Dermis microvascular lymphatic vessel endothelial cell (primary cell): ENCODE data around the gene HMGCL. TPM values are rescaled to one million over a fixed set of nuclear protein-coding genes. Genes with fewer than 3 reads are reported as not detected.
A peak's percentile ranks its signal among the peaks of the same experiment; 100 is the strongest.

ENCODE experiments used
- DNase-seq, 2 donors: peaks; one replicate each; pipeline versions ENCODE4 v3.0.0 to v3.0.0-alpha.2; 2010; ENCODE audit warnings: low read depth in 2 of 2
- total RNA-seq: library from RNA; depleted of rRNA; stranded (reverse); fragments of >200 nt; gene quantifications from 2 replicates; pipeline ENCODE4 v1.2.1, GENCODE V29; 2014

Gene HMGCL
- total RNA-seq, 1 donor from 2014 or later: 37.7 TPM

- peak; percentile 64 to 87 for DNase-seq
Measured at GRCh38 chr1:23777979-23778814, 47.0 kb downstream of the HMGCL start, which contains the start of gene PITHD1. Gene PITHD1, plus strand, starts transcription at chr1:23778418. Its CDS starts 98 bp downstream, at chr1:23778516.

- no peak for DNase-seq
Measured at GRCh38 chr1:23776217-23776616, 49.0 kb downstream of the HMGCL start.

- DNase-seq: no peak
Measured at GRCh38 chr1:23774174-23774880, 50.9 kb downstream of the HMGCL start.

- no peak for DNase-seq
Measured at GRCh38 chr1:23772854-23773242, 52.4 kb downstream of the HMGCL start.

GRCh38 chr1:23772049-23772853 is 53.0 kb downstream of the HMGCL start:
- peak; percentile 60 to 83 for DNase-seq

- no peak for DNase-seq
Measured at GRCh38 chr1:23768733-23769132, 56.5 kb downstream of the HMGCL start.

- no peak for DNase-seq
Measured at GRCh38 chr1:23763041-23763577, 62.1 kb downstream of the HMGCL start.

- no peak for DNase-seq
Measured at GRCh38 chr1:23759277-23759676, 66.0 kb downstream of the HMGCL start.

- DNase-seq: no peak
Measured at GRCh38 chr1:23757812-23758211, 67.4 kb downstream of the HMGCL start.

GRCh38 chr1:23756676-23757075 is 68.6 kb downstream of the HMGCL start:
- DNase-seq: no peak

GRCh38 chr1:23752909-23753308 is 72.3 kb downstream of the HMGCL start:
- DNase-seq: no peak

Other genes starting within 250 kb of the HMGCL start
- 1,076 and 1,266 TPM in 2 replicates for gene RPL11, start 133.6 kb downstream of the HMGCL start, total RNA-seq
- gene ELOA, start 82.0 kb downstream of the HMGCL start, total RNA-seq: 15.4 and 22.1 TPM in 2 replicates
- 30.4 and 51.2 TPM in 2 replicates for gene PITHD1, start 47.0 kb downstream of the HMGCL start, total RNA-seq
- 113 and 153 TPM in 2 replicates for gene LYPLA2, start 34.3 kb downstream of the HMGCL start, total RNA-seq
- 19.6 and 25.8 TPM in 2 replicates for gene GALE, start 24.7 kb downstream of the HMGCL start, total RNA-seq
- 10.0 and 23.4 TPM in 2 replicates for gene FUCA1, start 42.9 kb upstream of the HMGCL start, total RNA-seq
- gene CNR2, start 87.9 kb upstream of the HMGCL start, total RNA-seq: not detected in 2 replicates
- gene PNRC2, start 134.4 kb upstream of the HMGCL start, total RNA-seq: 71.6 and 74.2 TPM in 2 replicates
- gene SRSF10, start 154.9 kb upstream of the HMGCL start, total RNA-seq: 59.6 and 67.9 TPM in 2 replicates